ENCODE measurements around the gene APOL4. TPM values are rescaled to one million over a fixed set of nuclear protein-coding genes. Genes with fewer than 3 reads are reported as not detected.

Gene APOL4
- polyA plus RNA-seq, 1 donor (not counting 4 experiments of a cell fraction or from before 2014, with no cell fraction given) = 0.08 TPM

DNA sequence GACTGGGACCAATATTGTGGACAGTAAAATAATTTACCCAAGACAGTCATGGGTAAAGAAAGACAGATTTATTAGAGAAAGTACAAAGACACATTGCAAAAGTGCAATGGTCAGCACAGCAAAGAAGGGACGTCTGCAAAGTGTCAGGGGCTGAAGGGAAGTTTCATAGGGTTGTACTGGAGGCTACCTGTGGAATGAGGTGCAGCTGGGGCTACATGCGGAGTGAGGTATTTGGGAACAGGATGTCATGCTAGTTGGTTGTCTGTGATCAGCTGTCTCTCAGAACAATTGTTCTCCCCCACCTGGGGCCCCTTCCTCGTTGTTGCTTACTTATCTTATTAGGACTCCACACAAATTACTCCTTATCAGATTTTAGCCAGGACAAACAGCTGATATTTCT, 29.7 kb downstream of the APOL4 start:
- H3K9ac ChIP-seq (ENCODE audit: control insufficient read depth, extremely low read depth, insufficient read depth, low read length) = no peak overlapping the region
- H3K4me1 ChIP-seq (ENCODE audit: control insufficient read depth, extremely low read depth, insufficient read depth, low read length) = no peaks in the 10 kb centered on the region
- H3K9me1 ChIP-seq (ENCODE audit: control insufficient read depth, extremely low read depth, insufficient read depth, low read length) = no peaks in the 10 kb centered on the region
- no peak for TF ChIP-seq EZH2 (IDR thresholded peaks at IDR 0.05; ENCODE audit: low read length)
- TF ChIP-seq, protein P1, sequence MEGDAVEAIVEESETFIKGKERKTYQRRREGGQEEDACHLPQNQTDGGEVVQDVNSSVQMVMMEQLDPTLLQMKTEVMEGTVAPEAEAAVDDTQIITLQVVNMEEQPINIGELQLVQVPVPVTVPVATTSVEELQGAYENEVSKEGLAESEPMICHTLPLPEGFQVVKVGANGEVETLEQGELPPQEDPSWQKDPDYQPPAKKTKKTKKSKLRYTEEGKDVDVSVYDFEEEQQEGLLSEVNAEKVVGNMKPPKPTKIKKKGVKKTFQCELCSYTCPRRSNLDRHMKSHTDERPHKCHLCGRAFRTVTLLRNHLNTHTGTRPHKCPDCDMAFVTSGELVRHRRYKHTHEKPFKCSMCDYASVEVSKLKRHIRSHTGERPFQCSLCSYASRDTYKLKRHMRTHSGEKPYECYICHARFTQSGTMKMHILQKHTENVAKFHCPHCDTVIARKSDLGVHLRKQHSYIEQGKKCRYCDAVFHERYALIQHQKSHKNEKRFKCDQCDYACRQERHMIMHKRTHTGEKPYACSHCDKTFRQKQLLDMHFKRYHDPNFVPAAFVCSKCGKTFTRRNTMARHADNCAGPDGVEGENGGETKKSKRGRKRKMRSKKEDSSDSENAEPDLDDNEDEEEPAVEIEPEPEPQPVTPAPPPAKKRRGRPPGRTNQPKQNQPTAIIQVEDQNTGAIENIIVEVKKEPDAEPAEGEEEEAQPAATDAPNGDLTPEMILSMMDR (optimal IDR thresholded peaks at IDR 0.05 in 1 of 3, IDR thresholded peaks at IDR 0.05 in 1 of 3, conservative IDR thresholded peaks at IDR 0.05 in 1 of 3; ENCODE audit: extremely low read depth in 1 of 3, insufficient read depth in 2 of 3, low read length in 3 of 3) = no peak
- no peak overlapping the region for H3K4me2 ChIP-seq (ENCODE audit: control insufficient read depth, extremely low read depth, insufficient read depth, low read depth, low read length)
- no peaks in the 10 kb centered on the region for H3K27me3 ChIP-seq (ENCODE audit: control insufficient read depth, extremely low read depth, insufficient read depth, low read length)
- H3K36me3 ChIP-seq (ENCODE audit: control insufficient read depth in 2 of 2, extremely low read depth in 1 of 2, insufficient read depth in 2 of 2, low read length in 2 of 2) = no peaks in the 10 kb centered on the region
- no peak overlapping the region for H3K4me3 ChIP-seq (ENCODE audit: control insufficient read depth in 2 of 3, extremely low read depth in 1 of 3, insufficient read depth in 2 of 3, low read depth in 1 of 3, low read length in 3 of 3)
- no peak for FAIRE-seq
- no peaks in the 10 kb centered on the region for H3K79me2 ChIP-seq (ENCODE audit: control insufficient read depth, insufficient read depth, low read length)
- no peaks in the 10 kb centered on the region for H3K9me3 ChIP-seq (ENCODE audit: control insufficient read depth, low read depth, low read length)
- dilution Hi-C loops (cut with MboI; ENCODE audit: extremely low pct_ligation_motif_present, low sequenced_read_pairs) = no loop called here
- no peak for DNase-seq (ENCODE audit: low read depth, low spot score)
- no peaks in the 10 kb centered on the region for H4K20me1 ChIP-seq (ENCODE audit: control insufficient read depth, extremely low read depth, insufficient read depth, low read length)
- no peak overlapping the region for H2AFZ ChIP-seq (ENCODE audit: control insufficient read depth, low read length)
- no peak overlapping the region for H3K27ac ChIP-seq (ENCODE audit: control insufficient read depth, insufficient read depth, low read length)

DNA sequence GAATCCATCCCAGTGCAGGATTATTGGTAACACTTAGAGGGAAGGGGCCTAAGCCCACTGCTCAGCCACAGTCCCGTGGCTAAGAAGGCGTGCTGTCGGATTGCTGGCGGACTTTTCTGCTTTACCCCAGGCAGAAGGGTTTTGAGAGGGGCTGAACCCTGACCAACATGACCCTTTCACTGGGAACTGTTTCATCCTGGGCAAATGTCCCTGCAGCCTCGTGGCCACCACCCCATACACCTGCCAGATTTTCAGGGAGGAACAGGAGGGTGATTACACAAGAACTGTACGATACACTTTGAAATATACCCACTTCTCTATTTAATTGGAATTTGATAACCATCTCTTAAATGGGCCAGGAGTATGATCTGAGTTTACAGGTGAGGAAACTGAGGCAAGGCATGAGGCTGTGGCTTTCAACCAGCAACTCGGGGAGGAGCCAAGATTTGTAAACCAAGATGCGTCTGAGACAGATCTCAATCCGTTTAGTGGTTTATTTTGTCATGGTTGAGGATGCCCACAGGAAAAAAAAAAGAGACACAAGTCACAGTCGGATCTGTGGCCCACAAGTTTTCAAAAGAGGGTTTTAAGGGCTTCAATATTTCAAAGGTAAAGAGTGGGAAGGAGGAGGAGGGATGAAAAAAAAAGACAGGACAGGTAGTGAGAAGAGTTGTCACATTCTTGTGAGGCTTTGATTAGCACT, 34.9 kb downstream of the APOL4 start:
- TF ChIP-seq, protein P1 (optimal IDR thresholded peaks at IDR 0.05 in 1 of 3, IDR thresholded peaks at IDR 0.05 in 1 of 3, conservative IDR thresholded peaks at IDR 0.05 in 1 of 3; ENCODE audit: extremely low read depth in 1 of 3, insufficient read depth in 2 of 3, low read length in 3 of 3) = no peak
- no peak for TF ChIP-seq EZH2 (IDR thresholded peaks at IDR 0.05; ENCODE audit: low read length)
- Histone ChIP-seq H3K79me2 (ENCODE audit: control insufficient read depth, insufficient read depth, low read length) (no peaks in the 10 kb centered on the region), H3K4me2 (ENCODE audit: control insufficient read depth, extremely low read depth, insufficient read depth, low read depth, low read length) (no peak overlapping the region), H3K4me1 (ENCODE audit: control insufficient read depth, extremely low read depth, insufficient read depth, low read length) (no peaks in the 10 kb centered on the region), H3K27ac (ENCODE audit: control insufficient read depth, insufficient read depth, low read length) (no peak overlapping the region), H2AFZ (ENCODE audit: control insufficient read depth, low read length) (no peak overlapping the region), H3K27me3 (ENCODE audit: control insufficient read depth, extremely low read depth, insufficient read depth, low read length) (peaks cover 4% of the 10 kb centered on the region), H4K20me1 (ENCODE audit: control insufficient read depth, extremely low read depth, insufficient read depth, low read length) (no peaks in the 10 kb centered on the region), H3K9me3 (ENCODE audit: control insufficient read depth, low read depth, low read length) (no peaks in the 10 kb centered on the region), H3K9ac (ENCODE audit: control insufficient read depth, extremely low read depth, insufficient read depth, low read length) (no peak overlapping the region), H3K36me3 (ENCODE audit: control insufficient read depth in 2 of 2, extremely low read depth in 1 of 2, insufficient read depth in 2 of 2, low read length in 2 of 2) (no peaks in the 10 kb centered on the region), H3K9me1 (ENCODE audit: control insufficient read depth, extremely low read depth, insufficient read depth, low read length) (no peaks in the 10 kb centered on the region), H3K4me3 (ENCODE audit: control insufficient read depth in 2 of 3, extremely low read depth in 1 of 3, insufficient read depth in 2 of 3, low read depth in 1 of 3, low read length in 3 of 3) (no peak overlapping the region)
- DNase-seq (ENCODE audit: low read depth, low spot score) (no peak), FAIRE-seq (no peak)
- dilution Hi-C loops (cut with MboI; ENCODE audit: extremely low pct_ligation_motif_present, low sequenced_read_pairs) = no loop called here

Data from keratinocyte (primary cell).